ENCODE data around the gene TRIOBP.
A peak's percentile ranks its signal among the peaks of the same experiment; 100 is the strongest.

Gene TRIOBP

DNA sequence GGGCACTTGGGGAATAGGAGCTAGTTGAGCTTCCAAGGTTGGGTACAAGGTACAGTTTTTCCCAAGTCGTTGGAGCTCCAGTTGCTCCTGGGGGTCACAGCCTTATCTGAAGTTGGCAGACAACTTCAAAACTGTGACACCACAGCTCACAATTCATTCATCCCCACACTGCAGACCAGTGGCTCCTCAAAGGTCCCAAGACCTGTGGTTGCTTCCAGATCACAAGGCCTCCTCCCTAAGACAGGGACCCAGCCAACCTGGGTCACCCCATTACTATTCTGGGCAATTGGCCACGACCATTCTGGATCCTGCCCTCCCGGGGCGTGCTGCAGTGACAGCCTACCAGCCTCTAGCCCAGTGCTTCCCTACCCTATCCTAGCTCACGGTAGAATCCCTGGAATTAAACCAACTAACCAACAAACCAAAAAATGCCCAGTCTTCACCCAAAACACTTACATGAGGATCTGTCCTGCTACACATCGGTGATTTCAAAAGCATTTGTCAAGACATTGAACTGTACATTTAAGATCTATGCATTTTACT, 39.2 kb upstream of the TRIOBP start:
- DNase-seq (ENCODE audit: extremely low read depth, low read depth) = no peak
- TF ChIP-seq, protein P1, sequence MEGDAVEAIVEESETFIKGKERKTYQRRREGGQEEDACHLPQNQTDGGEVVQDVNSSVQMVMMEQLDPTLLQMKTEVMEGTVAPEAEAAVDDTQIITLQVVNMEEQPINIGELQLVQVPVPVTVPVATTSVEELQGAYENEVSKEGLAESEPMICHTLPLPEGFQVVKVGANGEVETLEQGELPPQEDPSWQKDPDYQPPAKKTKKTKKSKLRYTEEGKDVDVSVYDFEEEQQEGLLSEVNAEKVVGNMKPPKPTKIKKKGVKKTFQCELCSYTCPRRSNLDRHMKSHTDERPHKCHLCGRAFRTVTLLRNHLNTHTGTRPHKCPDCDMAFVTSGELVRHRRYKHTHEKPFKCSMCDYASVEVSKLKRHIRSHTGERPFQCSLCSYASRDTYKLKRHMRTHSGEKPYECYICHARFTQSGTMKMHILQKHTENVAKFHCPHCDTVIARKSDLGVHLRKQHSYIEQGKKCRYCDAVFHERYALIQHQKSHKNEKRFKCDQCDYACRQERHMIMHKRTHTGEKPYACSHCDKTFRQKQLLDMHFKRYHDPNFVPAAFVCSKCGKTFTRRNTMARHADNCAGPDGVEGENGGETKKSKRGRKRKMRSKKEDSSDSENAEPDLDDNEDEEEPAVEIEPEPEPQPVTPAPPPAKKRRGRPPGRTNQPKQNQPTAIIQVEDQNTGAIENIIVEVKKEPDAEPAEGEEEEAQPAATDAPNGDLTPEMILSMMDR (IDR thresholded peaks at IDR 0.05; ENCODE audit: low read depth, low read length) = no peak

DNA sequence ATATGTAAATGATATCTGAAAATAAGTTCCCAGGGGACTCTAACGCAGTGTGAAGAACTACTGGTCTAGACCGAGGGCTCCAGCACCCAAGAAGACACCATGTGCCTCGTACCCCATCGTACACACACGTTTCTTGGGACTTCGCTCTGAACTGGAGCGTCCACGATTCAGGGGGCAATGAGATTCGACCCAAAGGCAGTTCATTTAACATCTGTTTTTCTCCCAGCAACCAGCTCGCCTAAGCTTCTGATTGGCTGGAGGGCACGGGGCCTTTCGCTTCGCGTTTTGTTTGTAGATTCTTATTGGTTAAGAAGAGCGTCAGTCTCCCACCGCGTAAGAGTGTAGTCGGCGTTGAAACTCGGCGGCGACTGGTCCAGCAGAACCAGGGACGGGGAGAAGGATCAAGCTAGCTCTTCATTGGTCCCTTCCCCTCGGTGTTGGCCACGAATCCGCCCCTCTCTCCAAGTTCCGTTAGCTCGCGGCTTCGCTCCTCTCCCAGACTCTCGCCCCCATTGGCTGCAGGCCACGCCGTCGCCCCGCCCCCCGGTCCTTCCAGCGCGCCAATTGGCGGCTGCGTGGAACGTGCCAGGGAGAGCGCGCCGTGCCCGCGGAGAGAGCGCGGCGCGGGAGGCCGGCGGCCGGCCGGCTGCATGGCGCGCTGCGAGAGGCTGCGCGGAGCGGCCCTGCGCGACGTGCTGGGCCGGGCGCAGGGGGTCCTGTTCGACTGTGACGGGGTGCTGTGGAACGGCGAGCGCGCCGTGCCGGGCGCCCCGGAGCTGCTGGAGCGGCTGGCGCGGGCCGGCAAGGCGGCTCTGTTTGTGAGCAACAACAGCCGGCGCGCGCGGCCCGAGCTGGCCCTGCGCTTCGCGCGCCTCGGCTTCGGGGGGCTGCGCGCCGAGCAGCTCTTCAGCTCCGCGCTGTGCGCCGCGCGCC, 38.4 kb upstream of the TRIOBP start, which contains the start of gene PDXP:
PDXP (plus strand) TSS at position 591 of the 933 bp plus-strand sequence; CDS start at position 651, 60 bp downstream.
- DNase-seq (ENCODE audit: extremely low read depth, low read depth) = peak; percentile 100

DNA sequence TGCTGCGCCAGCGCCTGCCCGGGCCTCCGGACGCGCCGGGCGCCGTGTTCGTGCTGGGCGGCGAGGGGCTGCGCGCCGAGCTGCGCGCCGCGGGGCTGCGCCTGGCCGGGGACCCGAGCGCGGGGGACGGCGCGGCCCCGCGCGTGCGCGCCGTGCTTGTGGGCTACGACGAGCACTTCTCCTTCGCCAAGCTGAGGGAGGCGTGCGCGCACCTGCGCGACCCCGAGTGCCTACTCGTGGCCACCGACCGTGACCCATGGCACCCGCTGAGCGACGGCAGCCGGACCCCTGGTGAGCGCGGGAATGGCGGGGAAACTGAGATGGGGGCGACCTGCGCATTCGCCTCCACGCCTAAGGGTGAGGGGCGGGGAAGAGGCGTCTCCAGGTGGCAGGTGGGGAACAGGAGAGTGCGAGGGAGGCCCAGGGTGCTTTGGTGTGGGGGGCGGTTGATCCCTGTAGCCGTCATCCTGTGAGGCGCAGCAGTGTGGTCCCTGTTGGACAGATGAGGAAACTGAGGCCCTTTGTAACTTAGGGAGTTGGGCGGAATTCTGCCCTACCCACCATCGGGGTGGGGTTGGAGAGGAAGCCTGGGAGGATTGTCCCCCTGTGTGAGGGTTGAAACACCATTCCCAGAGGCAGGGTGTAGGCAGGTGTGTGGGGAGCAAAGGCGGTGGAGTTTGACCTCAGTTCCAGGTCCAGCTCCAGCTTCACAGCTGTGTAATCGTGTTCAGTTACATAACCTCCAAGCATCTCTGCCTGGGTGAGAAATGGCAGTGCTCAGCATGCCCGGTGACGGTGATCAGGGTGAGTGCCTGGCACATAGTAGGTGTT, 37.6 kb upstream of the TRIOBP start:
- TF ChIP-seq, protein P1 (IDR thresholded peaks at IDR 0.05; ENCODE audit: low read depth, low read length) = no peak
- no peak for DNase-seq (ENCODE audit: extremely low read depth, low read depth)

More for the DNA sequence above, 38.4 kb upstream of the TRIOBP start, which contains the start of gene PDXP:
- TF ChIP-seq, protein P1 (IDR thresholded peaks at IDR 0.05; ENCODE audit: low read depth, low read length) = no peak

DNA sequence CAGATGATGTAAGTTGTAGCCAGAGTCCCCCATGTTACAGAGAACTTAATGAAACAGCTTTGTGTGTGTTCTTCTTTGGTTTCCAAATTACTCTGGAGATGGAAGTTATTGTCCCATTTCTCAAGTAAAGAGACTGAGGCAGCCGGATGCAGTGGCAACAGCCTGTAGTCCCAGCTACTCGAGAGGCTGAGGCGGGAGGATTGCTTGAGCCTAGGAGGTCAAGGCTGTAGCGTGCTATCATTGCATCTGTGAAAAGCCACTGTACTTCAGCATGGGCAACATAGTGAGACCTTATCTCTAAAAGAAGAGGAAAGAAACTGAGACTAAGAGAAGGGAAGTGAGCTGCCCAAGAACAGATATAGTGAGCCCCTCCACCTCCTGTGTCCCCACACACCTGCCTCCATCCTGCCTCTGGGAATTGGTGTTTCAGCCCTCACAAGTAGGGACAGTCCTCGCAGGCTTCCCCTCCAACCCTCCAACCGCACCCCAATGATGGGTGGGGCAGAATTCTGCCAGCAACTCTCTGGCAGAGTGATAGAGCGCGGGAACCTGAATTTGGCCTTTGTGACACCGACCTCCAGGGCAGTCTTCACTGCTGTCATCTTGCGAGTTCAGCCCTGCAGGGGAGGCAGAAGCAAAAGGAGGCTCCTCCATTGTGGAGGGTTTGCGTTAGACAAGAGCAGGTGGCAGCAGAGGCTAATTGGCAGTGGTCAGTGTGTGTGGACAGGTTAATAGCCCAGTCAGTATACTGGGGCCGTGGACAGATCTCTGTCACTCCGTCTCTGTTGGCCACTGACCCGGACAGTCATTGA, 36.7 kb upstream of the TRIOBP start:
- no peak for DNase-seq (ENCODE audit: extremely low read depth, low read depth)
- TF ChIP-seq, protein P1 (IDR thresholded peaks at IDR 0.05; ENCODE audit: low read depth, low read length) = no peak

DNA sequence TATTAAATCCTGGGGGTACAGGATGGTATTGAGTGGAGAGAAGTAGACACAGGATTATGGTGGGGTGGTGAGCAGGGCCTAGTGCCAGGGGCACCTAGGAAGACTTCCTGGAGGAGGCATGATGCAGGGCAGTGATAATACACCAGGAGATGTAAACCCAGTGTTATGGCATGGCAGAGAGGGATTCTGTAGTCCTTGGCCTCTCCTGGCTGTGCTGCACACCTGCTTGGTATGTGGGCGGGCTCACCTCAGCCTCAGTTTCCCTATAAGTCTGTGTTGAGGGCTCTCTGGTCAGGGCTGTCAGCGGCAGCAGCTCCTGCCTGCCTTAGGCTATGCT, 36.2 kb upstream of the TRIOBP start:
- TF ChIP-seq, protein P1 (IDR thresholded peaks at IDR 0.05; ENCODE audit: low read depth, low read length) = no peak
- no peak for DNase-seq (ENCODE audit: extremely low read depth, low read depth)

DNA sequence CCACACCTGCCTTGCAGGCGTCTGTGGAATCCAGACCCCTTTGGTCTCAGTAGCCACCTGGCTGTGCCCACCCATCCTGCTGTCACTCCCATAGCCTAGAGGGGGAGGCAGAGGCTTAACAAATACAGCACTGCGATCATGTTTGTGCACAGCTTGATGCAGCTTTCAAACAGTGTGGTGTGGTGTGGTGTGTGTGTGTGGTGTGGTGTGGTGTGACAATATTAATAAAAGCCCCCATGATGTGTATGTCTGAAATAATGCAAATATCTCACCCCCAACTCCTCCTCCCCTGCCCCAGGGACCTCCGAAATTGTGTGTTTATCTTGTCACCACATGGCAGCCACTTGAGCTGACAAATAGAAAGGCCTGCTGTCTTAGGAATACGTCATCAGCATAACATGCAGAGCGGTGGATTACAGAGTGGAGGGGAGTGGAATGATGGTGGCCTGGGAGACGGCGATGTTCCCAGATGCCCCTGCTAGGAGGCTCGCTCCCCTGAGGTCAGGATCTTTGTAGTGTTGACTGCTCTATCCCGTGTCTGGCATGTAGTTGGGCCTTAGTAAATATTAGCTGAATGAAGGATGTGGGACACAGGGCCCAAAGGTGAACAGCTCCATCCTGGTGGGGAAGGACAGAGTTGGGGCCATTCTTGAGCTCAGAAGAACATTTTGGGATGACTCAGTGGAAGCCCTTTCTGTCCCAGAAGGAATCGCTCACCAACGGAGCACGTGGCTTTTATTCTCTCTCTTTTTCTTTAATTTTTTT, 35.5 kb upstream of the TRIOBP start:
- TF ChIP-seq, protein P1 (IDR thresholded peaks at IDR 0.05; ENCODE audit: low read depth, low read length) = peak; percentile 68

More for the DNA sequence above, 35.5 kb upstream of the TRIOBP start:
- no peak for DNase-seq (ENCODE audit: extremely low read depth, low read depth)
